Fibroblast of skin of left quadriceps (primary cell): Measurements from ENCODE around the gene KDM3B.
"Not testable (repeated sequence)": the region's sequence is repeated elsewhere in the genome, so short reads cannot be mapped to it uniquely, and the experiment has no call there.

Experiments
- DNase-seq, 2 experiments: peaks; one replicate each; pipeline ENCODE4 v3.0.0-alpha.2; 2013; ENCODE audit warnings: low read depth in 2 of 2

KDM3B gene

DNA sequence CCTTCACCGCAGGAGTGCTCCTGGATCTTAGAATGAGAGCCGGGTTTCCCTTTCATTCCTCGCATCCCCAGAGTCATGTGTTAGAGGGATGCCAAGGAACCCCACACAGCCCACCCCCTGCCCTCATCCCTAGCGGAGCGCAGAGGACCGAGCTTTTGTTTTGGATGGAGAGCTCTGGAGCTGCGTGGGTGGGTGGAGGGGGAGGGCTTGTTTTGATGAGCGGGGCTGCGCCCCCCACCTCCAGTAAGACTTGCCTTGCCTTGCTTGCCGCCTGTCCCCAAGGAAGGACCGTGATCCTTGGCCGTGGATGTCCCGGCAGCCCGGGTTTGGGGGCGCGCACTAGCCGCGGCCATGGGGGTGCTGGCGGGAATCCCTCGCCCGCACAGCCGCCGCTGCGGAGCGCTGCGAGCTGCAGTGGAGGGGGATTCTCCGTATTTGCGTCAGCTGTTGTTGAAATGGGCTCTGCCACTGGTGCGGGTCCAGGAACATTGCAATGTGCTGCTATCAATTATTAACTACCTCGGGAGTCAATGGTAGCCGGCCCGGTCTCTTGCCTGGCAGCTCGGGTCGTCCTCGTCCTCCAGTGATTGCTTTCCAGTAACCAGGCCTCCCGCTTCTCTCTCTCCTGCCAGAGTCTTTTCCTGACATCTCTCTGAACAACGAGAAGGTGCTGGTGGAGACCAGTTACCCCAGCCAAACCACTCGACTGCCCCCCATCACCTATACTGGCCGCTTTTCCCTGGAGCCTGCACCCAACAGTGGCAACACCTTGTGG is 113.8 kb downstream of the KDM3B start:
- DNase-seq: peak; percentile 6 to 8

DNA sequence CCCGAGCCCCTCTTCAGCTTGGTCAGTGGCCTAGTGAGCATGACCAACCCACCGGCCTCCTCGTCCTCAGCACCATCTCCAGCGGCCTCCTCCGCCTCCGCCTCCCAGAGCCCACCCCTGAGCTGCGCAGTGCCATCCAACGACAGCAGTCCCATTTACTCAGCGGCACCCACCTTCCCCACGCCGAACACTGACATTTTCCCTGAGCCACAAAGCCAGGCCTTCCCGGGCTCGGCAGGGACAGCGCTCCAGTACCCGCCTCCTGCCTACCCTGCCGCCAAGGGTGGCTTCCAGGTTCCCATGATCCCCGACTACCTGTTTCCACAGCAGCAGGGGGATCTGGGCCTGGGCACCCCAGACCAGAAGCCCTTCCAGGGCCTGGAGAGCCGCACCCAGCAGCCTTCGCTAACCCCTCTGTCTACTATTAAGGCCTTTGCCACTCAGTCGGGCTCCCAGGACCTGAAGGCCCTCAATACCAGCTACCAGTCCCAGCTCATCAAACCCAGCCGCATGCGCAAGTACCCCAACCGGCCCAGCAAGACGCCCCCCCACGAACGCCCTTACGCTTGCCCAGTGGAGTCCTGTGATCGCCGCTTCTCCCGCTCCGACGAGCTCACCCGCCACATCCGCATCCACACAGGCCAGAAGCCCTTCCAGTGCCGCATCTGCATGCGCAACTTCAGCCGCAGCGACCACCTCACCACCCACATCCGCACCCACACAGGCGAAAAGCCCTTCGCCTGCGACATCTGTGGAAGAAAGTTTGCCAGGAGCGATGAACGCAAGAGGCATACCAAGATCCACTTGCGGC is 114.6 kb downstream of the KDM3B start:
- peak; percentile 6 to 7 for DNase-seq

DNA sequence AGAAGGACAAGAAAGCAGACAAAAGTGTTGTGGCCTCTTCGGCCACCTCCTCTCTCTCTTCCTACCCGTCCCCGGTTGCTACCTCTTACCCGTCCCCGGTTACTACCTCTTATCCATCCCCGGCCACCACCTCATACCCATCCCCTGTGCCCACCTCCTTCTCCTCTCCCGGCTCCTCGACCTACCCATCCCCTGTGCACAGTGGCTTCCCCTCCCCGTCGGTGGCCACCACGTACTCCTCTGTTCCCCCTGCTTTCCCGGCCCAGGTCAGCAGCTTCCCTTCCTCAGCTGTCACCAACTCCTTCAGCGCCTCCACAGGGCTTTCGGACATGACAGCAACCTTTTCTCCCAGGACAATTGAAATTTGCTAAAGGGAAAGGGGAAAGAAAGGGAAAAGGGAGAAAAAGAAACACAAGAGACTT is 115.2 kb downstream of the KDM3B start:
- DNase-seq: peak; percentile 1 to 10

DNA sequence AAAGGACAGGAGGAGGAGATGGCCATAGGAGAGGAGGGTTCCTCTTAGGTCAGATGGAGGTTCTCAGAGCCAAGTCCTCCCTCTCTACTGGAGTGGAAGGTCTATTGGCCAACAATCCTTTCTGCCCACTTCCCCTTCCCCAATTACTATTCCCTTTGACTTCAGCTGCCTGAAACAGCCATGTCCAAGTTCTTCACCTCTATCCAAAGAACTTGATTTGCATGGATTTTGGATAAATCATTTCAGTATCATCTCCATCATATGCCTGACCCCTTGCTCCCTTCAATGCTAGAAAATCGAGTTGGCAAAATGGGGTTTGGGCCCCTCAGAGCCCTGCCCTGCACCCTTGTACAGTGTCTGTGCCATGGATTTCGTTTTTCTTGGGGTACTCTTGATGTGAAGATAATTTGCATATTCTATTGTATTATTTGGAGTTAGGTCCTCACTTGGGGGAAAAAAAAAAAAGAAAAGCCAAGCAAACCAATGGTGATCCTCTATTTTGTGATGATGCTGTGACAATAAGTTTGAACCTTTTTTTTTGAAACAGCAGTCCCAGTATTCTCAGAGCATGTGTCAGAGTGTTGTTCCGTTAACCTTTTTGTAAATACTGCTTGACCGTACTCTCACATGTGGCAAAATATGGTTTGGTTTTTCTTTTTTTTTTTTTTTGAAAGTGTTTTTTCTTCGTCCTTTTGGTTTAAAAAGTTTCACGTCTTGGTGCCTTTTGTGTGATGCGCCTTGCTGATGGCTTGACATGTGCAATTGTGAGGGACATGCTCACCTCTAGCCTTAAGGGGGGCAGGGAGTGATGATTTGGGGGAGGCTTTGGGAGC is 115.9 kb downstream of the KDM3B start:
- DNase-seq: peak; percentile 15 to 16

DNA sequence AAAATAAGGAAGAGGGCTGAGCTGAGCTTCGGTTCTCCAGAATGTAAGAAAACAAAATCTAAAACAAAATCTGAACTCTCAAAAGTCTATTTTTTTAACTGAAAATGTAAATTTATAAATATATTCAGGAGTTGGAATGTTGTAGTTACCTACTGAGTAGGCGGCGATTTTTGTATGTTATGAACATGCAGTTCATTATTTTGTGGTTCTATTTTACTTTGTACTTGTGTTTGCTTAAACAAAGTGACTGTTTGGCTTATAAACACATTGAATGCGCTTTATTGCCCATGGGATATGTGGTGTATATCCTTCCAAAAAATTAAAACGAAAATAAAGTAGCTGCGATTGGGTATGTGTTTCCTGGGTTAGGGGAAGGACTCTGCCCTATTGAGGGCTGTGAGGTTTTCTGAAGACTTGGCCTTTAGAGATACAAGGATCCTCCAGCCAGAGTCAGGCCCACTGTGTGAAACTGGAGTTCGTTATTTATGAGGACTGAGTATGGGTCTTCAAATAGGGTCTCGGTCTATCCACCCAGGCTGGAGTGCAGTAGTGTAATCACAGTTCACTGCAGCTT is 116.6 kb downstream of the KDM3B start:
- peak in 1 of 2 experiments; percentile 24 for DNase-seq

DNA sequence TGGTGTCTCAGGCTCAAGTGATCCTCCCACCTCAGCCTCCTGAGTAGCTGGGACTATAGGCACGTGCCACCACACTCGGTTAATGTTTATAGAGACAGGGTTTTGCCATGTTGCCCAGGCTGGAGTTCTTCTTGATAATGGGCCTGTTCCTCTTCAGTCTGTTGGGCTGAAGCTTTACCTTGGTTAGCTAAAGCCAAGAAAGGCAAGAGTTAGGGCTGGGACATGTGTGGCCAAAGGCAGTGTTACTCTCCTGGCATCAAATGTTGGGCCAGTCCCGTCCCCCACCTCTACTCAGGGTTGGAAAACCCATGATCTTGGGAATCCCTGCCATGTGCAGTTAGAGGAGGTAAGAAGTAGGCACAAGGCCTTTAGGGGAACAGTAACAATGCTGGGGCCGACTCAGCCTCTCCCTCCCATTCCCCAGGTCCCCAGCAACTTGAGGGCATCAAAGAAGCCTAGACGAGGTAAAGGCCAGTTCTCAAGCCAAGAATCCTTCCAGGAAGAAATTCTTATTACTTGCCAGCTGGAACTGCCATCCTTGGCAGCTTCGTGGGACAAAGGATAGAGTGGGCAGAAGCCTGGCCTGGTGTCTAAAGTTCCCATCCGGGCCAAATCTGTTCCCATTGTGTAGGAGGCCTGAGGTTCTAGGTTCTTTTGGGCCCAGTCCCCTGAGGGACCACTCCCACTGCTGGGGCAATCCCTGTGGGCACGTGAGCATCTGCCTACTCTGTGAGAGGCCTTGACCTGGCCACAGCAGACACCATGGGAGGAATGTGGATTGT is 117.2 kb downstream of the KDM3B start:
- DNase-seq: peak in 1 of 2 experiments; percentile 54

DNA sequence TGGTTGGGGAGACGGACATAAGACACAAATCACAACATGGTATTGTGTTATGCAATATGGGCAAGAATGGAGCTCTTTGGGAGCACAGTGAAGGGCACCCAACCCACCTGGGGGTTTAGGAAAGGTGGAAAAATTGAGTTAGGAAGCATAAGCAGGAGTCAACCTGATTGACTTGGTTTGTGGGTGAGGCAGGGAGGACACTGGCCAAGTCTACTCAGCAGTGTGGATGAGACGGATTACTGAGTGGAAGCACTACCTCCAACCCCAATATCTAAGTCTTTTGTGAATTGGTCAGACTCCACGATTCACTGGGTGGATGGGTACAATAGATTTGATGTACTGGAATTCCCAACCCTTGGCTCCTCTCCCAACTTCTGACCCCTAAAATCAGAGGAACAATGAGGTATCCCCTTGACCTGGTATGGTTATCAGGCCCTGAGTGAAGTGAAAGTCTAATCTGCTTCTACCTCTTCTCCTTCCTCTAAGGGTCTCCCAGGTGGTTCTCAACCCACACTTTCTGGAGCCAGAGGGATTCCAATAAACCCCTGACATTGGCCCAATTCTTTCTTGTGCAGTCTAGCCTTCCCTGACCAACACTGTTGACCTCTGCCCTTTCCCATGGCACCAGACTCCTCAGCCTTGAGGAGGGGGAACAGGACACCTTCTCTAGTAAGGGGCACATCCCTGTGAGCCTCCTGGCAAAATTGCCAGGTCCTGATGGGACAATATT is 118.0 kb downstream of the KDM3B start:
- DNase-seq: no peak

DNA sequence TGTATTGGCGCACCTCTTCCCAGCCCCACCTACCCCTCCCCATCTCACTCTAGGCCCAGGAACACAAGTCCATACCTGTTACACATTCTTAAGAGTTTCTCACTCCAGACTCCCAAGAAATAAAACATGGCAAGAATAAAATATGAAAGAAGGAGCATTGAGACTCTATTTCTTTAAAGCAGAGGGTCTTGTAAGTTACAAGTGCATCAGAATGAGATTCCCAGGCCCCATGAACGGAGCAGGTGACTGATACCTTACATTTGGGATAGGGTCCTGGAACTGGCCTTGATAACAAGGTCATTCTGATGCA is 118.5 kb downstream of the KDM3B start:
- DNase-seq: no peak

DNA sequence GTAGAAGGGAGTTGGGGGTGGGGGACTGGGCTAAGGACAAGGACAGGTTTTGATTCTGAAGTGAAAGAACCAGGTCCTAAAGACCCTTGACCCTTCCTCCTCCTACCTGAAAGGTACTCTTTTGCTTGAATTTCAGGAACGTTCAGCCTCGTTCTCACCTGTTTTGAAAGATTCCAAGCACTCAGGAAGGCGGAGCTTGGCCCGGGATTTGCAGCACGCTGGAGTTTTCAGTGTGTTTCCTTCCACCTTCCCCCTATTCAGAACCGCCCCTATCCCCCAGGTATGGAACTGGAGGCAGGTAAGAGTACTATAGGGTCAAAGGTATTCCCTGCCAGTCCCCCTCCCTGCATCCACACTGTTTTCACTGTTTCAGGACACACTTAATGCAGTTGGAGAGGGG is 119.9 kb downstream of the KDM3B start:
- DNase-seq: no peak

DNA sequence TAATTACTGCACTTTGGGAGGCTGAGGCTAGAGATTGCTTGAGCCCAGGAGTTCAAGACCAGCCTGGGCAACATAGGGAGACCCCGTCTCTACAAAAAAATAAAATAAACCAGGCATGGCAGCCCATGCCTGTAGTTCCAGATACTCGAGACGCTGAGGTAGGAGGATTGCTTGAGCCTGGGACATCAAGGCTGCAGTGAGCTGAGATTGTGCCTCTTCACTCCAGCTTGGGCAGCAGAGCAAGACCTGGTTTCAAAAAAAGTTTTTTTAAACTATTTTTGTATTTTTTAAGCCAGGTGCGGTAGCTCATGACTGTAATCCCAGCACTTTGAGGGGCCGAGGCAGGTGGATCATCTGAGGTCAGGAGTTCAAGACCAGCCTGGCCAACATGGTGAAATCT is 120.7 kb downstream of the KDM3B start:
- DNase-seq: not testable (repeated sequence)

DNA sequence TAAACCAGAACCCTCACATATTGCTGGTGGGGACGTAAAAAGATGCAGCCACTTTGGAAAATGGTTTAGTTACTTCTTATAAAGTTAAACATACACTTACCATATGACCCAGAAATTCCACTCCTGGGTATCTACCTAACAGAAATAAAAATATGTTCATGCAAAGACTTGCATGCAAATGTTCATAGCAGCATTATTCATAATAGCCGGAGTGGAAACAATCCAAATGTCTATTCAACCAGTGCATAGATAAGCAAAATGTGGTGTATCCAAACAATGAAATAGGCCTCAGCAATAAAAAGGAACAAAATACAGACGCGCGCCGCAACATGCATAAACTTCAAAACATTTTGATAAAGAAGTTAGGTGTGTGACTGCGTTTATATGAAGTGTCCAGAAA is 124.4 kb downstream of the KDM3B start:
- no peak for DNase-seq

DNA sequence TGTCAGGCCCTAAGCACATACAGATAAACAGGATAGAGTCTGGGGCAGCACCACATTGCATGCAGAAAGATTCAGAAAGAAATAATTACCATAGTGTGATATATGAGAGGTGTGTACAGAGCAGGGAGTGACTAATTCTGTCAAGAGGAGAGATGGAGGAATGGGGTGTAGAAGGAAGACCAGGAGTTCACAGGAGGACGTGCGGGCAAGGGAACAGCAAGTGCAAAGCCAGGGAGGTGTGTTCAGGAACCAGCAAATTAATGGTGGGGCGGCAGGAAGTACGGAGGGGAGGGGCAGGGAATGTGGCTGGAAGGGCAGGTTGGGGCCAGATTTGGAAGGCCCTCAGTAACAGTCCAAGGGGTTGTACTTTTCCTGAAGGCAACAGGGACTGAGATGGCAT is 130.2 kb downstream of the KDM3B start:
- DNase-seq: no peak
